Raji (cell line): Measurements from ENCODE around the gene SCD5.

ENCODE experiments used
- POLR2A ChIP-seq: IDR thresholded peaks from 2 replicates; pipeline ENCODE4 v1.6.1; 2011; ENCODE audit warnings: low read depth, low read length, control low read depth; ENCODE audit not compliant: insufficient read depth

Gene SCD5

DNA sequence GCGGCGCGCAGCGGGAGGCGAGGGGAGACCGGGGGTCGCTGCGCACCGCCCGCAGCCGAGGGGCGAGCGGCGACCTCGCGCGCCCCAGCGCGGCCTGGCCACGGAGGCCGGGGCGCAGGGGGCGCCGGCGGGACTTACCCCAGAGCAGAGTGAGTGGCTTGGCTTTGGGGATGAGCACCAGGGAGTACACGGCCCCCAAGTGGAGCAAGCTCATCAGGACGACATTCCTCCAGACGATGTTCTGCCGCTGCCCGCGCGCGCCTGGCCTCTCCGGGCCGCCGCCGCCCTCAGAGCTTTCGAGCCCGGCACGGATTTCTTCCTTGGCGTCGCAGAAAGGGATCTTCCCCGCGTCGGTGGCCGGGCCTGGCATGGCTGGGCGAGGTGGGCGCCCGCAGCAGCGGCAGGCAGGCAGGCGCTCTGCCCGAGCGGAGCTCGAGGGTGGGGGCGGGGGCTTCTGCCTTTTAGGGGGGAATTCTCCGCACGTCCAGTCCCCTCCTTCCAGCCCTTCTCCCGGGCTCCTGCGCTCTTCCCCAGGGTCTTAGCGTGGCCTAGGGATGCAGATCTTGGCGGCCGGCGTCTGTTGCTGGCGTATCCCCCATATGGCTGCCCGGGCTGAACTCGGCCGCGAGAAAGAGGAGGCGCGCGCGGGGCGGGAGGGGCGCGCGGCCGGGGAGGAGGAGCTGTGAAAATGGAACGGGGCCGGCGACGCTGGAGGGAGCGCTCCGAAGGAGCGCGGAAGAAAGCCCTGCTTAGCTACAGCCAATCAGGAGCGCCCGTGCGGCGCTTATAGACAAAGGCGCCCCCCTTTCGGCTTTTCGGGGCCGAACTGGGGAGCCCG lies at the start of gene SCD5:
Gene SCD5 (minus strand): TSS at position 629 of the 838 bp plus-strand sequence. CDS start 259 bp downstream, at position 370.
- no peak for TF ChIP-seq POLR2A

DNA sequence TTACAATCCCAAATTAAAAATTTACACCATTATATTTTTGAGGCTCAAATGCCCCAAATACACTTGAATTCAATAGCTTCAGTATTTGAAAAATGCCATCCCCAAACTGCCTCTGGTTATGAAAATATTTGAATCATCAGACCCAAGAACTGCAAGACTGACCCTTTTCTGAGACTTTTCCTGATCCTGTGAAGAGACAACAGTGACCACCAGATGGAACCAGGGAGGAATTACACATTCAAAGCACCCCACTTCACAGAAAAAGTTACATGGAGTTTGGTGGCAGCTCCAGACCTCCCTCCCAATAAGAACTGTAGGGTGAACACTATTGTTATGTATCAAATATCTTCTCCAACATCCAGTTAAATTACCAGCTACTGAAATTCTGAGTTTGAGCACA lies 44.0 kb upstream of the SCD5 start:
- no peak for TF ChIP-seq POLR2A

DNA sequence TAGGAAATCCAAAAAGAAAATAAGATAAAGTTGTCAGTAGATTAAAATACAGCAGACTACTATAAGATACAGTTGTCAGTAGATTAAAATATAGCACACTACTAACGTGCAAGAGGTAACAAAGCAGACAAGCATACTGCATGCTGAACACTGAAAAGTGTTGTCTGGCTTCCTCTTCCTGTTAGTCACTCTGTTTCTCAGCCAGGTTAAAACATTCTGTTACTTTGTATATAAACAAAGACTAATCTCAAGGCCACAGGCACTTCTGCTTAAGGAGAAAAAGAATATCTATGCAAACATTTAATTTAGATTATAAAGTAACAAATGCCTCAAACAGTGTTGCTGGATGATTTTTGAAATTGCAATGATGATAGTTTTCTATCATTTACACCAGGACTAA lies 41.0 kb upstream of the SCD5 start:
- no peak for TF ChIP-seq POLR2A

DNA sequence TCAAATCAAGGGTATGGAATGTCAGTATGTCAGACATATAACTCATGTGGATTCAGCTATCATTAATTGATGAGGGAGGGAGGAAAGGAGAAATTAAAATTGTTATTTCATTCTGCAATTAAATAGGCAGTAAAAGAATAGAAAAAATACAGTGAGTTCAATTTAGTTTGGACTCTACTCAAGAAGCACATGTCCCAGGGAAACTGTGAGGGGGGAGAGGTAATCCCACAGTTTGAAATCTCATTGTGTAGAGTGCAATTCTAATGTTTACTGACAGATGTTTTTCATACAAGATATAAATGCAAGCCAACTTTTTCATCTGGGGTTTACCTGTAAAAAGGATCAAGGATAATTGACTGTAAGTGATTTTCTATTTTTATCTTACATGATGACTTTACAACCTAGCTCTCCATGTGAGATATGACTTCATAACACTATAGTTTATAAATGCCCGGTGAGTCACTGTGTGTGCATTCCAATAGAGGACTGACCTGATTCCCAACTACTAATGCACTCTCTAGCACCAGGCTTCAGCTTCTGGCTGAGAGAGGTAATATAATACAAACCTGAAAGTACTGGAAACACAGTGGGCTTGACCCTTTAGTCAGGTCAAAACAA lies 35.2 kb upstream of the SCD5 start:
- TF ChIP-seq POLR2A = no peak

DNA sequence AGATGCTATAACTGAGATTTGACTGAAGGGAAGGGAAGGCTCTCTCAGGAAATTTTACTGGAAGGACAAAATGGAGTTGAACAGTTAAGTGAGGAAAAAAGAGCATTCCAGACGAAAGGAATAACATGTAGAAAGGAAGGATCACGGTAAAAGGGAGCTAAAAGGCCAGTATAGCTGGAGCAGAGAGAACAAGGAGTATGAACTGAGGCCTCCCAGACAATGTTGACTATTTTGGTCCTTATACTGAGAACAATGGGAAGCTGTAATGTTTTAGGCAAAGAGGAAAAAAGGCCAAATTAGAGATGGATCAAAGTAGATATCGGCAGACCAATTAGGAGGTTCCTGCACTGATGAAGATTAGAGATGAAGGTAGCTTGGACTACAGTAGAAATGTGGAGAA lies 26.8 kb upstream of the SCD5 start:
- TF ChIP-seq POLR2A = no peak

DNA sequence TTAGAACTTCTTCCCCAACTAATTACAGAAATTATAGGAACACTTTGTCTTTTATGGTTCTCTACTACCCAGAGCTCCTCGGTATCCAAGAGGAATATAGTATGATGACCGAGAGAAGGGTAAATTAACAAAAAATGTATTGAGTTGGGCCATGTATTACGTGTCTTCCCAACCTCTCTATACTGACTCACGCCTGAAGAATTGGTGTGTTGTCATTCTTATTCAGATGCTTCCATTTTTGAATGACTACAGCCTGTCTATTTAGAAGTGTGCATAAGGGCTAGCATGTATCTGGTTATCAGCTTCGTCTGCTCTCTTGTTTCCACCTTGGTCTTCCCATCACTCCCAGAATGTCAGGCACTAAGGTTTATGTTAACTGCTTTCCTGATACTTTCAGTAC lies 24.5 kb upstream of the SCD5 start:
- no peak for TF ChIP-seq POLR2A

DNA sequence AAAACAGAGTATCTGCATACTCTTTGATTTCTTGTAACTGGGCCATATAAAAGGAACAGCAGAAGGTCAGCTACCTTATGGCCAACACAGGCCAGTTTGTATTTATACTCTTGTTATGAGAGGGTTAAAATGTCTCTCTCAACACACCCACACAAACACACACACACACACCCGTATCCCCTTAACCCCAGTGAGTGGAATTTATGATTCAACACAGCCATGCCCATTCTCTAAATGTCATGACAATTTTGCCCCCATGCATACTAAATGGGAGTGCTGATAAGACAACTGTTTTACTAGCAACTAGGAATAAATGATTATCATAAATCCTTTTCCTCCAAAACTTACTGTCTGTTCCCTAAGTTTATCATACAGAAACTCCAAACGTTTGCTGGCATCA lies 22.1 kb upstream of the SCD5 start:
- no peak for TF ChIP-seq POLR2A

DNA sequence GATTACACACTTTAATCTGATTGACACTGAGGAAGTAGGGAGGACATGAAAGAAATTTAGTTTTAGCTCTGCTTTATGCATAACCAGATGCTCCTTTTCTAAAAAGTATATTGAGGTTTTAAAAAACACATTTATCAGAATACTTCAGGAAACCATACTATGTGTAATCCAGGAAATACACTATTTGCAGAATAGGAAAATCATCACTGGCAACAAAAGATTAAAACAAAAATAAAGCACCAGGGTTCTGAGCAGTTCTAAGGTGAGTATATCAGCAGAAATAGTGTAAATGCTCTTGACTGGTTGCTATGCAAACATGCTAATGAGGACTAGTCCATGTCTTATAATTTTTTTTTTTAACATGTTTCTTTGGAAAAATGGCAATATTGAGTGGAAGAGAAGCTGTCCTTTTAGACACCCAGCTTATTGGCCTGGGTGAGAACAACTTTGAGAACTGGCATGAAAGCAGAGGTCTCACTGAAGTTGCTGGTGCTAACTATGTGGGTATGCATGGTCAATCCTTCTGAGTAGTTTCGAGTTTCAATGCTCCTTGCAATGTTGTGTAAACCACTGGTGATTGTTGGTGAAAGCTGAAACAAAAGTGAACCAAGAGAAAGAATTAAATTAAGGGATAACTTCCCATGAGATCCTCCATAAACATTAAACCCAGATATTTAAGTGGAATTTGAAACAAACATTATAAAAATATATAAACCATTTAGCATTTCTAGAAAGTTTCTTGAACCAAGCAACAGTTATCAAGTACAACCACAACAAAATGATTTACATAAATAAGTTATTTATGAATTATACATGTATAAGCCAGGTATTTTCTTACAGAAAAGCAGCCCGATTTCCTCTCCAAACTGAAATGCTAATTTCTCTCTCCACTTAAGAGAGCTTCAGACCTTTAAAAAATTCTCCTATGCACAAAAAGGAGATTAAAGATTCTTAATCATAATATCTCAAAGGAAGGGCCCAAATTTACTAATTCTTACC lies 20.4 kb upstream of the SCD5 start:
- TF ChIP-seq POLR2A = no peak

DNA sequence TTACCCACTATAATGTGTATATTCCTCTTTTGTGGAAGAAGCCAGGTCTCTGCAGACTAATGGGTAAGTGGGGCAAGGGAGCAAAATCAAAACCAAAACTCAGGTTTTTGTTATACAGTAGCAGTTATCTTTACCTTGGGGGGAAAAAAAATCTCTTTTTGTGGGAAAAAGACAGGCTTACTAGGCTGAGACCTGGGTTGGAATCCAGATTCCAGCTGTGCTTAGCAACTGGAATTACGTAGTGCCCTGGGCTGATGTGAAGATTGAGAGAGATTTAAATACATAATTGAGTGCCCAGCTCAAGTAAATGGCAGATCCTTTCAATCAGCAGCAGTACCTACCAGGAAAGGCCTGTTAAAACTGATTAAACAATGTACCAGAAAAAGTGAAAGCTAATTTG lies 15.4 kb upstream of the SCD5 start:
- no peak for TF ChIP-seq POLR2A

DNA sequence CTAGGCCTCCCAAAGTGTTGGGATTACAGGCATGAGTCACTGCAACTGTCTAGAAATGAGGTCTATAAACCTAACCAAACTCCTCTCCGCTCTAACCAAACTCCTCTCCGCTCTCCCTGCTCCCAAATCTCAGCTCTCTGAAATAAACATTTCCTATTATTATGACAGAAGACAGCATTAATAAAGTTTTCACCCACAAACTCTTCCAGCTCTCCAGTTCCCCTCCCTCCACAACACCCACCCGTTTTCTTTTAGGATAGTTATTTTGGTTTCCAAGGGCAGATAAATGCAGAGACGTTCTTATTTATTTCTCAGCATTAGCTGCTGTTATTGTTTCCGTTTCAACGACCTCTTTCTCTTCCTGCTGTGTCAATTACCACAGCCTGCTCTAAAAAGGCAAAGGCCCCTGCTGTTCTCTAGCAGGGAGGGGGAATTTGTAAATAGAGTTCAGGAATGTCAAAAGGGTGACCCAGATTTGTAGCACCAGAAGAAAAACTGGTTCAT lies 13.3 kb upstream of the SCD5 start:
- TF ChIP-seq POLR2A = no peak

DNA sequence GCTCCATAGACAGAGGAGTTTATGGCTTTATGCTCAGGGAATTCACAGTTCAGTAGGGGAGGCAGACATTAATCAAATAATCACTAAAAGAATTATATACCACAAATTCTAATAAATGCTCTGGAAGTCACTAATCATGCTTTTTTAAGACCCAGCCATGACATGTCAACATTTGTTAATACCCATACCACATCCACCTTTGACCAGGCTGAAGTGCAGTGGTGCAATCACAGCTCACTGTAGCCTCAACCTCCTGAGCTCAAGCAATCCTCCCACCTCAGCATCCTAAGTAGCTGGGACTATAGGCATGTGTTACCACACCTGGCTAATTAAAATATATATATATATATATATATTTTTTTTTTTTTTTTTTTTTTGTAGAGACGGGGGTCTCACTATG lies 12.8 kb upstream of the SCD5 start:
- no peak for TF ChIP-seq POLR2A

DNA sequence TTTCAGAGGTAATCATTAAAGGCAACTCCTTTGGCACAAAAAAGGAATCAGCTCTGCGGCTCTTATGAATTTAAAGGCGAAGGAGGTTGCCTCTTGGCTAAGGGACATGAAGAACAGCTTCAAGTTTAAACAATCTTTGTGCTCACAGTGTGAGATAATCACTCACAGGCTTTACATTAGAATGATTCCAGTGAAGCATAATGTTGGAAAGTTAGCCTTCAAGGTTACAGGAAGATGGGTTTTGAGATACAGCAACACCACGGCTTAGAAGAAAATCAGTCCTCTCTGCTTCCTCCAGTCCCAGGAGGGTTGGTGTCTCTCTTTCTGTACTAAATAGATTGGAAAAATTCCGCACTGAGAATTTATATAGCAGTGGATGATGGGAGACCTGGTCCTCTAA lies 11.6 kb upstream of the SCD5 start:
- no peak for TF ChIP-seq POLR2A

DNA sequence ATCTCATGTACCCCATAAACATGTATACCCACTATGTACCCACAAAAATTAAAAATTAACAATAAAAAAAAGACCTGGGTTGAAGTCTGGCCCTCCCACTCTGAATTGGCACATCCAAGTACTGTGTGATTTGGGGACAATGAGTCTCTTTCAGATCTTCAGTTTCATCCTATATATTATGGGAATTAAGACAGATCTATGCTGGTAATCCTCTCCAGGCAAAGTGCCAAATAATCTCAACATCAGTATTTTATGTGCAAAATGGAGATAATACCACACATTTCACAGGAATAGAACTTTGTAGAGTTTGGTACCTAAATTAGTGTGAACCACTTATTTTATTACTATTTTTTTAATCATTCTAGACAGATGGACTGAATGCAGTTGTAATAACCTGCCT lies 11.0 kb upstream of the SCD5 start:
- TF ChIP-seq POLR2A = no peak

DNA sequence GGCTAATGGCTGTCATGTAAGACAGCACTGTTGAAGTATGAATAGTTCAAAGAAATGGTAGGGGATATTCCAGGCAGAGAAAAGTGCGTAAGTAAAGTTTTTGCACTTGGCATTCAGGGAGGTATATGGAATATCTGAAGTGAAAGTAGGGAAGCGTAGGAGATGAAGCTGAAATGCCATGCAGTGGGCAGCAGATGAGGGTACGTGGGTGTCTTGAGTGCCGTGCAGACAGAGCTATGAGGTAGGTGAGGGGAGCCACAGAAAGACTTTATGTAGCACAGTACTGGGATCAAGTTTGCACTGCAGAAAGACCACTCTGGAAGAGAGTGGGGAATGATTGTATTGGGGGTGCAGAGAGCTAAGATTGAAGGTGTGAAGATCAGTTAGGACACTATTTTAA lies 5.2 kb upstream of the SCD5 start:
- TF ChIP-seq POLR2A = no peak

DNA sequence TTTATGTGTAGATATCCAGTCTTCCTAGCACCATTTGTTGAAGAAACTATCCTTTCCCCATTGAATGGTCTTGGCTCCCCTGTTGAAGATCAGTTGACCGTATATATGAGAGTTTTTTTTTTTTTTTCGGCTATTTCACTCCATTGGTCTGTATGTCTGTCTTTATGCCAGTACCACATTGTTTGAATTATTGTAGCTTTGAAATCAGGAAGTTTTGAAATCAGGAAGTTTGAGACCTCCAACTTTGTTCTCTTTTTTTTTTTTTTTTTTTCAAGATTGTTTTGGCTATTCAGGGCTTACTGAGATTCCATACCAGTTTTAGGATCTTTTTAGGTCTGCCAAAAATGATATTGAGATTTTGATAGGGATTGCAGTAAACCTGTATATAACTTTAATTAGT lies 4.3 kb upstream of the SCD5 start:
- TF ChIP-seq POLR2A = no peak
